ENCODE results near the gene CTBS.

- TF ChIP-seq CTCF (IDR thresholded peaks at IDR 0.05) = no peak
- no peak for TF ChIP-seq EZH2 (IDR thresholded peaks at IDR 0.05)
Measured at GRCh38 chr1:84538599-84538998, 35.6 kb downstream of the CTBS start.
